ENCODE measurements around the gene RSPO4. TPM values are rescaled to one million over a fixed set of nuclear protein-coding genes. Genes with fewer than 3 reads are reported as not detected.

RSPO4 gene
- total and polyA plus RNA-seq, 2 experiments from 2014 or later, result 1.7 TPM; not detected in 1

- H3K27me3 ChIP-seq (replicated peaks; ENCODE audit: insufficient read depth), result no peaks in the 10 kb centered on the region; the same call in 1 of the 2 replicates
- H3K36me3 ChIP-seq (ENCODE audit: low read depth), result no peaks in the 10 kb centered on the region
- no peak for DNase-seq
- no peaks in the 10 kb centered on the region for H3K9me3 ChIP-seq (ENCODE audit: low read depth)
- no peaks in the 10 kb centered on the region for H3F3A ChIP-seq (ENCODE audit: insufficient read depth)
- no peak overlapping the region for H2AFZ ChIP-seq
- no peaks in the 10 kb centered on the region for H3K4me1 ChIP-seq (ENCODE audit: insufficient read depth)
- H3K4me3 ChIP-seq, result no peak overlapping the region
- H3K79me2 ChIP-seq (ENCODE audit: insufficient read depth), result no peaks in the 10 kb centered on the region
- no peak overlapping the region for H3K27ac ChIP-seq
- no peak overlapping the region for H3K9ac ChIP-seq
- in situ Hi-C loops (cut with MboI), result no loop called here
- H4K20me1 ChIP-seq (ENCODE audit: insufficient read depth), result no peaks in the 10 kb centered on the region
- no peak overlapping the region for H3K4me2 ChIP-seq (ENCODE audit: unreplicated experiment)
- TF ChIP-seq EZH2phosphoT487 (IDR thresholded peaks at IDR 0.05; ENCODE audit: insufficient read depth, low read depth) (no peak), EZH2 (IDR thresholded peaks at IDR 0.05; ENCODE audit: insufficient read depth, poor library complexity, severe bottlenecking) (no peak)
- H3K9me2 ChIP-seq (ENCODE audit: insufficient read depth), result no peaks in the 10 kb centered on the region
- 37 to 47% methylated on average over 2 of the region's 2 CpGs for WGBS, 2 experiments (ENCODE audit: low coverage in 1 of 2, low lambda C conversion rate in 2 of 2, missing lambda C conversion rate in 2 of 2)
These were observed 36.1 kb upstream of the RSPO4 start for GRCh38 chr20:1038205-1038604.

DNA sequence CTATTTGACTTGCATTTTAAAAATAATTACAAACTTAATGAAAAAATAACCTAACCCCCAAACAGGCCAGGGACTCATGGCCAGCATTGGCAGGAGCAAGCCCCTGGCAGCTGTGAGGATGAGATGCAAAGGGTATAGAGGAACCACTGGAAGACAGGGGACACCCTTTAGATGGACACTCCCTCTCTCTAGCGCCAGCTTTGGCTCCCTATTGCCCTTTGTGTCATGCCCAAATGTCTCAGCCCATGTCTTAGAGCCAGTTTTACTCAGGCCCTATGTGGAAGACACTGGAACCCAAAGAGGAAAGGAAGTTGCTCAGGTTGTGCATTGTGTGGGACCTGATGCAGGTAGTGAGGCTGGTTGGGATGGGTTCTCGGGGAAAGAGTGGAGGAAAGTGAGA is 34.9 kb upstream of the RSPO4 start:
- no peaks in the 10 kb centered on the region for H3K4me1 ChIP-seq (ENCODE audit: insufficient read depth)
- H3K9ac ChIP-seq, result no peak overlapping the region
- no peaks in the 10 kb centered on the region; the same call in 1 of the 2 replicates for H3K27me3 ChIP-seq (replicated peaks; ENCODE audit: insufficient read depth)
- H3K36me3 ChIP-seq (ENCODE audit: low read depth), result no peaks in the 10 kb centered on the region
- no peaks in the 10 kb centered on the region for H3K79me2 ChIP-seq (ENCODE audit: insufficient read depth)
- no peaks in the 10 kb centered on the region for H4K20me1 ChIP-seq (ENCODE audit: insufficient read depth)
- H3F3A ChIP-seq (ENCODE audit: insufficient read depth), result no peaks in the 10 kb centered on the region
- no peaks in the 10 kb centered on the region for H3K9me3 ChIP-seq (ENCODE audit: low read depth)
- no peak overlapping the region for H3K27ac ChIP-seq
- H2AFZ ChIP-seq, result no peak overlapping the region
- TF ChIP-seq EZH2phosphoT487 (IDR thresholded peaks at IDR 0.05; ENCODE audit: insufficient read depth, low read depth) (no peak), EZH2 (IDR thresholded peaks at IDR 0.05; ENCODE audit: insufficient read depth, poor library complexity, severe bottlenecking) (no peak)
- no peak overlapping the region for H3K4me3 ChIP-seq
- no peak overlapping the region for H3K4me2 ChIP-seq (ENCODE audit: unreplicated experiment)
- in situ Hi-C loops (cut with MboI), result no loop called here
- H3K9me2 ChIP-seq (ENCODE audit: insufficient read depth), result no peaks in the 10 kb centered on the region
- no peak for DNase-seq
- 21% methylated on average over 2 of the region's 2 CpGs for WGBS, 2 experiments (ENCODE audit: low coverage in 1 of 2, low lambda C conversion rate in 2 of 2, missing lambda C conversion rate in 2 of 2)

GRCh38 chr20:1035466-1035865 is 33.4 kb upstream of the RSPO4 start:
- no peak overlapping the region for H3K27ac ChIP-seq
- no peaks in the 10 kb centered on the region for H3F3A ChIP-seq (ENCODE audit: insufficient read depth)
- no peak overlapping the region for H3K9ac ChIP-seq
- no peak overlapping the region for H2AFZ ChIP-seq
- DNase-seq, result no peak
- H3K9me2 ChIP-seq (ENCODE audit: insufficient read depth), result no peaks in the 10 kb centered on the region
- H3K9me3 ChIP-seq (ENCODE audit: low read depth), result no peaks in the 10 kb centered on the region
- H3K36me3 ChIP-seq (ENCODE audit: low read depth), result no peaks in the 10 kb centered on the region
- in situ Hi-C loops (cut with MboI), result no loop called here
- 42 to 46% methylated on average over 3 of the region's 3 CpGs for WGBS, 2 experiments (ENCODE audit: low coverage in 1 of 2, low lambda C conversion rate in 2 of 2, missing lambda C conversion rate in 2 of 2)
- TF ChIP-seq EZH2phosphoT487 (IDR thresholded peaks at IDR 0.05; ENCODE audit: insufficient read depth, low read depth) (no peak), EZH2 (IDR thresholded peaks at IDR 0.05; ENCODE audit: insufficient read depth, poor library complexity, severe bottlenecking) (no peak)
- H3K4me2 ChIP-seq (ENCODE audit: unreplicated experiment), result no peak overlapping the region
- no peaks in the 10 kb centered on the region for H4K20me1 ChIP-seq (ENCODE audit: insufficient read depth)
- H3K4me1 ChIP-seq (ENCODE audit: insufficient read depth), result no peaks in the 10 kb centered on the region
- H3K79me2 ChIP-seq (ENCODE audit: insufficient read depth), result no peaks in the 10 kb centered on the region
- H3K4me3 ChIP-seq, result no peak overlapping the region
- H3K27me3 ChIP-seq (replicated peaks; ENCODE audit: insufficient read depth), result no peaks in the 10 kb centered on the region; the same call in 1 of the 2 replicates

DNA sequence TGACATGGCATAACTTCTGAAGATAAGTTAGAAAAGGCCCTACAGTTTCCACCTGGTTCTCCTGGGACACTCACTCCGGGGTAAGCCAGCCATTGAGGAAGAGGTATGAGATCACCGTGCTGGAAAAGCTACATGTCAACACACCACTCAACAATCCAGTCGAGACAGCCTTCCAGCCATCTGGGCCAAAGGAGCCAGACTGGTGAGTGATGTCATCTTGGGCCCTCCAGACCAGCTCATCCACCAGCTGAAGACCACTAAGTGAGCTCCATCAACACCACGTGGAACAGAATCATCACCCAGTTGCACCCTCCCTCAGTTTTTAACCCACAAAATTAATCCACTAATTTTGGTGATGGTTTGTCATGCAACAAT is 32.3 kb upstream of the RSPO4 start:
- Histone ChIP-seq H3K9me2 (ENCODE audit: insufficient read depth) (no peaks in the 10 kb centered on the region), H3K27me3 (replicated peaks; ENCODE audit: insufficient read depth) (no peaks in the 10 kb centered on the region; the same call in 1 of the 2 replicates), H3K9ac (no peak overlapping the region), H3K27ac (no peak overlapping the region), H3F3A (ENCODE audit: insufficient read depth) (no peaks in the 10 kb centered on the region), H3K4me3 (no peak overlapping the region), H3K79me2 (ENCODE audit: insufficient read depth) (no peaks in the 10 kb centered on the region), H3K36me3 (ENCODE audit: low read depth) (no peaks in the 10 kb centered on the region), H4K20me1 (ENCODE audit: insufficient read depth) (no peaks in the 10 kb centered on the region), H2AFZ (no peak overlapping the region), H3K9me3 (ENCODE audit: low read depth) (no peaks in the 10 kb centered on the region), H3K4me2 (ENCODE audit: unreplicated experiment) (no peak overlapping the region), H3K4me1 (ENCODE audit: insufficient read depth) (no peaks in the 10 kb centered on the region)
- WGBS, 2 experiments (ENCODE audit: low coverage in 1 of 2, low lambda C conversion rate in 2 of 2, missing lambda C conversion rate in 2 of 2), result 44 to 46% methylated on average over 4 of the region's 4 CpGs
- peak; percentile 12 for DNase-seq
- TF ChIP-seq EZH2 (IDR thresholded peaks at IDR 0.05; ENCODE audit: insufficient read depth, poor library complexity, severe bottlenecking), result no peak
- no peak for TF ChIP-seq EZH2phosphoT487 (IDR thresholded peaks at IDR 0.05; ENCODE audit: insufficient read depth, low read depth)
- in situ Hi-C loops (cut with MboI), result no loop called here

Measured in GM23248 (cell line).